ENCODE measurements around the gene ITGA2B. TPM values are rescaled to one million over a fixed set of nuclear protein-coding genes. Genes with fewer than 3 reads are reported as not detected.

Gene ITGA2B
- total and polyA plus RNA-seq, 10 of the 15 experiments (the other 5 are each of a cell fraction or from before 2014, with no cell fraction given): 0.04 to 0.51 (median 0.21) TPM; not detected in 1

DNA sequence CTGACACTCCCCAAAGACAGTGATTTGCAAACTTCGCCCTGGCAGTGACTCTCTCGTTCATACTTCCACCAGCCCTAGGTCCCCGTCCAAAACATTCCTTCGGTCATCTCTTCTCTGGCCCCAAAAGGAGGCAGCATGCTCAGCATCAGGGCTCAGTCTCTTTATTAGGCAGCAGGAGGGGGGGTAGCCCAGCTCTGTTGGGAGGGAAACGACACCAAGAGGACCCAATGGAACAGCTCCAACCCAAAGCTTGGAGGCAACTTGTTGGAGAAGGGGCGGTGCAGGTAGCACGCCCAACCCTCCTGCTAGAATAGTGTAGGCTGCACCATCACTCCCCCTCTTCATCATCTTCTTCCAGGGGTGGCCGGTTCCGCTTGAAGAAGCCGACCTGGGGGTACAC lies 17.4 kb downstream of the ITGA2B start:
- in situ Hi-C loops (cut with MboI) (no loop called here), intact Hi-C loops (cut with micrococcal nuclease; ENCODE audit: unreplicated experiment) (no loop called here)
- Histone ChIP-seq H3K4me3 (no peak overlapping the region), H4K20me1 (ENCODE audit: control insufficient read depth, insufficient read depth) (no peaks in the 10 kb centered on the region), H3K4me1 (ENCODE audit: control insufficient read depth, insufficient read depth, low read length) (peaks cover 9% of the 10 kb centered on the region), H2AFZ (ENCODE audit: control insufficient read depth, low read depth, low read length) (no peak overlapping the region), H3K27ac (ENCODE audit: control insufficient read depth, insufficient read depth) (no peak overlapping the region), H3K4me2 (ENCODE audit: control insufficient read depth, insufficient read depth) (no peak overlapping the region), H3K27me3 (replicated peaks in 1 of 2; ENCODE audit: control insufficient read depth in 2 of 2, insufficient read depth in 2 of 2, low read length in 1 of 2) (no peaks in the 10 kb centered on the region; a peak in 2 of 4 replicates), H3K9me3 (replicated peaks; ENCODE audit: control insufficient read depth, insufficient read depth, low read length) (no peaks in the 10 kb centered on the region; the same call in 2 of the 3 replicates), H3K36me3 (ENCODE audit: control insufficient read depth in 2 of 2, insufficient read depth in 2 of 2, low read length in 1 of 2) (no peaks in the 10 kb centered on the region), H3K79me2 (ENCODE audit: control insufficient read depth, insufficient read depth, low read length) (no peaks in the 10 kb centered on the region), H3K9ac (ENCODE audit: control insufficient read depth, insufficient read depth, low read length) (no peak overlapping the region)
- ChIA-PET RAD21 (ENCODE audit: unreplicated experiment) (no interaction called here), SMC1A (ENCODE audit: uncharacterized antibody, unreplicated experiment) (no interaction called here), POLR2A (no interaction called here), CTCF (interaction anchor here (1.2 kb wide), 1 partner anchor 9 kb away, joined by 3 read pairs; the partner anchor contains the start of gene FAM171A2)
- 65% methylated on average over 10 of the region's 10 CpGs for WGBS (ENCODE audit: insufficient coverage, insufficient replicate concordance, low lambda C conversion rate, missing lambda C conversion rate)
- no peak for TF ChIP-seq ZNF384 (IDR thresholded peaks at IDR 0.05; ENCODE audit: borderline replicate concordance, low read depth, low read length)
- no peak for TF ChIP-seq CBX5 (IDR thresholded peaks at IDR 0.05; ENCODE audit: low read depth)
- TF ChIP-seq, protein P1, sequence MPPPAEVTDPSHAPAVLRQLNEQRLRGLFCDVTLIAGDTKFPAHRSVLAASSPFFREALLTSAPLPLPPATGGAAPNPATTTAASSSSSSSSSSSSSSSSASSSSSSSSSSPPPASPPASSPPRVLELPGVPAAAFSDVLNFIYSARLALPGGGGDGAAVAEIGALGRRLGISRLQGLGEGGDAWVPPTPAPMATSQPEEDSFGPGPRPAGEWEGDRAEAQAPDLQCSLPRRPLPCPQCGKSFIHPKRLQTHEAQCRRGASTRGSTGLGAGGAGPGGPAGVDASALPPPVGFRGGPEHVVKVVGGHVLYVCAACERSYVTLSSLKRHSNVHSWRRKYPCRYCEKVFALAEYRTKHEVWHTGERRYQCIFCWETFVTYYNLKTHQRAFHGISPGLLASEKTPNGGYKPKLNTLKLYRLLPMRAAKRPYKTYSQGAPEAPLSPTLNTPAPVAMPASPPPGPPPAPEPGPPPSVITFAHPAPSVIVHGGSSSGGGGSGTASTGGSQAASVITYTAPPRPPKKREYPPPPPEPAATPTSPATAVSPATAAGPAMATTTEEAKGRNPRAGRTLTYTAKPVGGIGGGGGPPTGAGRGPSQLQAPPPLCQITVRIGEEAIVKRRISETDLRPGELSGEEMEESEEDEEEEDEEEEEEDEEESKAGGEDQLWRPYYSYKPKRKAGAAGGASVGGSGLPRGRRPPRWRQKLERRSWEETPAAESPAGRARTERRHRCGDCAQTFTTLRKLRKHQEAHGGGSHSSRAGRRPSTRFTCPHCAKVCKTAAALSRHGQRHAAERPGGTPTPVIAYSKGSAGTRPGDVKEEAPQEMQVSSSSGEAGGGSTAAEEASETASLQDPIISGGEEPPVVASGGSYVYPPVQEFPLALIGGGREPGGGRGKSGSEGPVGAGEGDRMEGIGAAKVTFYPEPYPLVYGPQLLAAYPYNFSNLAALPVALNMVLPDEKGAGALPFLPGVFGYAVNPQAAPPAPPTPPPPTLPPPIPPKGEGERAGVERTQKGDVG (CRISPR knock-in tag; IDR thresholded peaks at IDR 0.05): no peak
- no peak for TF ChIP-seq HDAC6 (IDR thresholded peaks at IDR 0.05; ENCODE audit: unreplicated experiment)
- no peak for TF ChIP-seq NFYB (IDR thresholded peaks at IDR 0.05; ENCODE audit: insufficient read depth, low read depth, low read length)
- no peak for TF ChIP-seq SMC3 (IDR thresholded peaks at IDR 0.05; ENCODE audit: borderline replicate concordance, low read length)
- TF ChIP-seq IKZF1 (conservative IDR thresholded peaks at IDR 0.05): no peak
- no peak for TF ChIP-seq POU2F2 (IDR thresholded peaks at IDR 0.05; ENCODE audit: borderline replicate concordance, low read depth, low read length)
- TF ChIP-seq, protein P2, sequence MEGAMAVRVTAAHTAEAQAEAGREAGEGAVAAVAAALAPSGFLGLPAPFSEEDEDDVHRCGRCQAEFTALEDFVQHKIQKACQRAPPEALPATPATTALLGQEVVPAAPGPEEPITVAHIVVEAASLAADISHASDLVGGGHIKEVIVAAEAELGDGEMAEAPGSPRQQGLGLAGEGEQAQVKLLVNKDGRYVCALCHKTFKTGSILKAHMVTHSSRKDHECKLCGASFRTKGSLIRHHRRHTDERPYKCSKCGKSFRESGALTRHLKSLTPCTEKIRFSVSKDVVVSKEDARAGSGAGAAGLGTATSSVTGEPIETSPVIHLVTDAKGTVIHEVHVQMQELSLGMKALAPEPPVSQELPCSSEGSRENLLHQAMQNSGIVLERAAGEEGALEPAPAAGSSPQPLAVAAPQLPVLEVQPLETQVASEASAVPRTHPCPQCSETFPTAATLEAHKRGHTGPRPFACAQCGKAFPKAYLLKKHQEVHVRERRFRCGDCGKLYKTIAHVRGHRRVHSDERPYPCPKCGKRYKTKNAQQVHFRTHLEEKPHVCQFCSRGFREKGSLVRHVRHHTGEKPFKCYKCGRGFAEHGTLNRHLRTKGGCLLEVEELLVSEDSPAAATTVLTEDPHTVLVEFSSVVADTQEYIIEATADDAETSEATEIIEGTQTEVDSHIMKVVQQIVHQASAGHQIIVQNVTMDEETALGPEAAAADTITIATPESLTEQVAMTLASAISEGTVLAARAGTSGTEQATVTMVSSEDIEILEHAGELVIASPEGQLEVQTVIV (IDR thresholded peaks at IDR 0.05; ENCODE audit: borderline replicate concordance, partially characterized antibody): no peak
- TF ChIP-seq ESRRA (IDR thresholded peaks at IDR 0.05; ENCODE audit: low read length): no peak
- no peak for TF ChIP-seq CBFB (IDR thresholded peaks at IDR 0.05; ENCODE audit: low read depth)
- TF ChIP-seq MEF2B (IDR thresholded peaks at IDR 0.05; ENCODE audit: partially characterized antibody, poor library complexity, severe bottlenecking): no peak
- TF ChIP-seq POLR2AphosphoS2 (IDR thresholded peaks at IDR 0.05; ENCODE audit: low read depth, low read length): no peak
- TF ChIP-seq NRF1 (conservative IDR thresholded peaks at IDR 0.05; ENCODE audit: low read depth, low read length): no peak
- BruUV-seq (replicated peaks): no TSS peak
- FAIRE-seq (no peak), ATAC-seq (no peak), DNase-seq (ENCODE audit: low read depth, low spot score) (no peak)

Measured in GM12878 (cell line).